Right lobe of liver (tissue), 6 donors: ENCODE measurements around the gene DTX1. TPM values are rescaled to one million over a fixed set of nuclear protein-coding genes. Genes with fewer than 3 reads are reported as not detected.

Source experiments
- ATAC-seq, 4 donors: fragments of 200-7000 bp; cut with Tn5 transposase; one replicate each; pipeline ENCODE4 v1.9.1; 2020; ENCODE audit warnings: mild to moderate bottlenecking in 4 of 4, moderate library complexity in 4 of 4
- DNase-seq, 3 donors: peaks; one replicate each; pipeline ENCODE4 v3.0.0-alpha.2; 2020
- H3K27ac ChIP-seq, 3 donors: fragments of 200-600 bp; one replicate each; pipeline ENCODE4 v1.8.0; 2022
- H3K27me3 ChIP-seq, 2 donors: fragments of 200-600 bp; one replicate each; pipeline ENCODE4 v1.8.0; 2022
- H3K36me3 ChIP-seq, 4 donors: fragments of 200-600 bp; sonication (generic) in 1 of 4; one replicate each; pipeline versions ENCODE4 v1.5.1 to v1.8.0; 2017 to 2022; ENCODE audit warnings: control low read depth in 1 of 4
- H3K4me1 ChIP-seq, 4 donors: fragments of 200-600 bp; sonication (generic) in 1 of 4; one replicate each; pipeline versions ENCODE4 v1.5.1 to v1.8.0; 2017 to 2022; ENCODE audit warnings: control low read depth in 1 of 4
- H3K4me3 ChIP-seq, 3 donors: fragments of 200-600 bp; one replicate each; pipeline ENCODE4 v1.8.0; 2022
- H3K9me3 ChIP-seq, 4 donors: fragments of 200-600 bp; sonication (generic) in 1 of 4; one replicate each; pipeline versions ENCODE4 v1.5.1 to v1.8.0; 2017 to 2022; ENCODE audit warnings: control low read depth in 1 of 4
- CTCF ChIP-seq, 4 donors: fragments of 200-600 bp in 3 of 4; fragments of 450-650 bp in 1 of 4; IDR thresholded peaks; one replicate each; pipeline versions ENCODE4 v1.5.1 to v1.8.0; 2016 to 2022; ENCODE audit warnings: antibody characterized with exemption in 4 of 4, mild to moderate bottlenecking in 2 of 4
- POLR2A ChIP-seq: fragments of 450-650 bp; IDR thresholded peaks from one replicate; pipeline ENCODE4 v1.6.1; 2017; ENCODE audit warnings: antibody characterized with exemption, mild to moderate bottlenecking
- WGBS: methylation state at CpG from one replicate; pipeline ENCODE4 v1.1.6; 2018; ENCODE audit warnings: low coverage, low lambda C conversion rate; ENCODE audit not compliant: insufficient coverage; ENCODE audit errors: missing lambda C conversion rate; 5-methylcytosine and 5-hydroxymethylcytosine counted together
- intact Hi-C, 2 donors: fragments of 100-400 bp; cut with DNase I; formaldehyde crosslinking; loops; one replicate each; pipeline versions ENCODE4 v1.11.2 to v1.14.1; 2022
- total RNA-seq, 6 experiments: library from RNA; depleted of rRNA in 2 of 6; stranded (reverse); fragments of >200 nt in 2 of 6; fragmentation: NEBNext Ultra II Directional in 3 of 6; extraction: Animal tissue kit (Norgen Biotek cat#: 25700) in 3 of 6; gene quantifications; one replicate each; pipeline versions ENCODE4 v1.1.0 to v1.2.4, GENCODE V29; 2016 to 2023
- donor health status: DM: no; HTN: yes; CAD: no.
- donor health status: DM: no; HTN: no; CAD: no.
- donor health status: DM: no; HTN: no; CAD: no.
- donor health status: DM: no; HTN: yes; CAD: no.
- donor health status: DM: no; HTN: yes; CAD: no.

Gene DTX1
- total RNA-seq, 6 experiments from 2014 or later: 1.4 to 51.2 (median 20.0) TPM

GRCh38 chr12:113118142-113118541 lies 61.6 kb downstream of the DTX1 start:
- Histone ChIP-seq H3K36me3 (no peaks in the 10 kb centered on the region), H3K4me1 (no peaks in the 10 kb centered on the region), H3K4me3 (no peak overlapping the region), H3K27ac (no peak overlapping the region), H3K27me3 (no peaks in the 10 kb centered on the region), H3K9me3 (no peaks in the 10 kb centered on the region)
- ATAC-seq (no peak), DNase-seq (no peak)
- intact Hi-C loops: no loop called here
- TF ChIP-seq CTCF (IDR thresholded peaks at IDR 0.05) (no peak), POLR2A (no peak)
- 86% methylated on average over 1 of the region's 1 CpG for WGBS

DNA sequence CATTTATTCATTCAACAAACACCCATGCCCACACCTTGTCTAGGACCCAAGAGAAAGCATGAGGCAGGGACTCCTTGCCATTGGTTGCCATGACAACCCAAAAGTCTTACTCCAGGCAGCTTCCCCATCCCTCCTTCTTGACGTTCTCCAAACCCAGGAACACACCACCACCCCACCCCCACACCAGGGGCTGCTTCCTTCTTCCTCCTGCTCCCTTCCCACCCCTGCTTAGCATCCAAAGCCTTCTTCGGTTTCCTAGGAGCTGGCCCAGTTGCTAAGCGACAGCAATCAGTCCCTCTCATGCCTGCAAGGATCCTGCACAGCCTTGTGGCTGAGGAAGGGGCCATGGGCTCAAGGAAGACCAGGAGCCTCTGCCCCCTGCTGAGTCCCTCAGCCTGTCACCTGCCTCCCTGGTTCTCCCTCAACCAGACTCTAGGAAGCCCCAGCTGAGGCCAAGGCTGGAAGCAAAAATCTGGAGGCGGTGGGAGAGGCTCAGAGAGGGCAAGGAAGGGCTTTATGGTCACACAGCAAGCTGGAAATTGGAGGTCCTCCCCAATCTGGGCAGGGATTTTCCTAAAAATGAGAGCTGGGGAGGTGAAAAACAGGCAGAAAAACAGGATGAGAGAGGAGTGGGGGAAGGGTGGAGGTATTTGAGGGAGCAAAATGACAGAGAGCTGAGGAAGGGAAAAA lies 63.6 kb downstream of the DTX1 start:
- no peaks in the 10 kb centered on the region for H3K36me3 ChIP-seq
- no peaks in the 10 kb centered on the region for H3K4me1 ChIP-seq
- H3K9me3 ChIP-seq: no peaks in the 10 kb centered on the region
- TF ChIP-seq POLR2A (no peak), CTCF (IDR thresholded peaks at IDR 0.05) (no peak)
- no peak overlapping the region for H3K4me3 ChIP-seq
- intact Hi-C loops: no loop called here
- ATAC-seq: no peak
- no peaks in the 10 kb centered on the region for H3K27me3 ChIP-seq
- no peak for DNase-seq
- 23% methylated on average over 3 of the region's 4 CpGs for WGBS
- H3K27ac ChIP-seq: no peak overlapping the region

DNA sequence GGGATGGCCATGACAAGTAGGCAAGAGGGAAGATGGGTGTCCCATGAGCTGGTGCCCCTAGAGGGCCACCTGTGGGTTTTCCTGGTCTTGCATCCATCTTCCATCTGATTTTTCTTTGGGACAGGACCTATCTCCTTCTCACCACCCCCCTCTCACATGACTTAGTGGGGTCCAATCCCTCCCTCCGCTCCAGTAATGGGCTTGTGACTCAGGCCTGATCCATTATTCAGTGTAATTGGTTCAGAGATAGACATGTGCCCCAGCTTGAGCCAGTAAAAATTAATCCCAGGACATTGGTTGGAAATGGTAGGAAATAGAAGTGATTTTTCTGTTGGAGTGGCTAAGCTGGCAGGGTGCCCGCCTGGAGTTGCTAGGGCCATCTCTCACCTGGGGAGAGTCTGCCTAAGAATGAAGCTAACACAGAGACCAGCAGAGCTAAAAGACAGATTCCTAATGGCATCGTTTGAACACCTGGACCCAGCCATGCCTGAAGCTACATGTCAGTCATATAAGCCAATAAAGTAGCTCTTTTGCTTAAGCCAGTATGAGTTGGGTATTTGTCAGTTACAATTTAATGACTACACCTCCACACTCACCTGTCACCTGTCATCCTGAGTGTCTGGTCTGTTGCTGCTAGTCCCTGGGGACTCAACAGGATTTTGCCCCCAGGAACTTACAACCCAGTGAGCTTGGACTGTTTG lies 64.3 kb downstream of the DTX1 start:
- DNase-seq (no peak), ATAC-seq (no peak)
- Histone ChIP-seq H3K4me1 (no peaks in the 10 kb centered on the region), H3K36me3 (no peaks in the 10 kb centered on the region), H3K27me3 (no peaks in the 10 kb centered on the region), H3K9me3 (no peaks in the 10 kb centered on the region), H3K27ac (no peak overlapping the region), H3K4me3 (no peak overlapping the region)
- 84% methylated on average over 2 of the region's 3 CpGs for WGBS
- TF ChIP-seq CTCF (IDR thresholded peaks at IDR 0.05) (no peak), POLR2A (no peak)
- intact Hi-C loops: no loop called here

DNA sequence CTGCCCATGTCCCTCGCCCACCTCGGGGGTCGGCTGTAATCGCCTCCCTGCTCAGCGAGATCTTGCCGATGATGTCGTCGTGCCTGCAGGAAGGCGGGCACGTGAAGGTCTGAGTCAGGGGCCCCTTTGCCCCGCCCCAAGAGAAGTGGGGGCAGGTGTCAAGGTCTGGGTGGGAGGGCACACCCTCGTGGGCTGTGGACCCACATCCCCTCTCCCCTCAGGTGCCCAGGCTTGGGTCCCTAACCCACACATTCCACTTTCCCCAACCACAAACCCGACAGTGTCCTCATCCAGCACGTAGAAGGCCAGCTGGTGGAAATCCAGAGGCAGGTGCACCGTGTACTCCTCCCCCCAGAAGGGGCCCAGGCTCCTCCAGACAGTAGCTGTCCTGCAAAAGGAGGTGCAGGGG lies 71.3 kb downstream of the DTX1 start:
- no CpG with 5 or more reads among the region's 15 CpGs for whole genome bisulfite sequencing
- no peak for DNase-seq

More for the DNA sequence above, 71.3 kb downstream of the DTX1 start:
- Histone ChIP-seq H3K9me3 (no peaks in the 10 kb centered on the region), H3K36me3 (no peaks in the 10 kb centered on the region), H3K27ac (no peak overlapping the region), H3K4me3 (no peak overlapping the region), H3K4me1 (no peaks in the 10 kb centered on the region), H3K27me3 (no peaks in the 10 kb centered on the region)
- intact Hi-C loops: no loop called here
- no peak for ATAC-seq
- TF ChIP-seq CTCF (IDR thresholded peaks at IDR 0.05): no peak
